ENCODE results near the gene BATF2.

BATF2 gene

GRCh38 chr11:64971421-64972233 lies 25.1 kb downstream of the BATF2 start, which contains the start of gene MAJIN:
MAJIN (minus strand) TSS chr11:64972108; CDS start chr11:64959405, 12,703 bp downstream.
- peaks cover 5% of the 10 kb centered on the region for H3K9me3 ChIP-seq (ENCODE audit: low read length)
- H3K36me3 ChIP-seq (ENCODE audit: insufficient read depth, low read length), result no peaks in the 10 kb centered on the region
- no peak within 1 kb of the TSS for H2AFZ ChIP-seq (ENCODE audit: low read depth, low read length)
- no peak within 1 kb of the TSS for H3K4me3 ChIP-seq (ENCODE audit: low read length)
- peaks cover 5% of the 10 kb centered on the region for H3K27me3 ChIP-seq (ENCODE audit: insufficient read depth, low read length)
- no peaks in the 10 kb centered on the region for H3K4me1 ChIP-seq (ENCODE audit: insufficient read depth, low read length)

- no peaks in the 10 kb centered on the region for H3K36me3 ChIP-seq (ENCODE audit: insufficient read depth, low read length)
- H3K9me3 ChIP-seq (ENCODE audit: low read length), result peaks cover 5% of the 10 kb centered on the region
- no peaks in the 10 kb centered on the region for H3K4me1 ChIP-seq (ENCODE audit: insufficient read depth, low read length)
- no peak overlapping the region for H2AFZ ChIP-seq (ENCODE audit: low read depth, low read length)
- H3K27me3 ChIP-seq (ENCODE audit: insufficient read depth, low read length), result peaks cover 5% of the 10 kb centered on the region
- no peak overlapping the region for H3K4me3 ChIP-seq (ENCODE audit: low read length)
Observed at GRCh38 chr11:64970731-64971151, 26.0 kb downstream of the BATF2 start.

GRCh38 chr11:64969209-64969608 lies 27.6 kb downstream of the BATF2 start:
- no peaks in the 10 kb centered on the region for H3K4me1 ChIP-seq (ENCODE audit: insufficient read depth, low read length)

GRCh38 chr11:64967375-64967774 lies 29.4 kb downstream of the BATF2 start:
- Histone ChIP-seq H3K36me3 (ENCODE audit: insufficient read depth, low read length) (no peaks in the 10 kb centered on the region), H3K9me3 (ENCODE audit: low read length) (peaks cover 5% of the 10 kb centered on the region), H3K4me3 (ENCODE audit: low read length) (no peak overlapping the region), H2AFZ (ENCODE audit: low read depth, low read length) (no peak overlapping the region), H3K4me1 (ENCODE audit: insufficient read depth, low read length) (no peaks in the 10 kb centered on the region), H3K27me3 (ENCODE audit: insufficient read depth, low read length) (peaks cover 2% of the 10 kb centered on the region)

More at GRCh38 chr11:64969209-64969608, 27.6 kb downstream of the BATF2 start:
- Histone ChIP-seq H2AFZ (ENCODE audit: low read depth, low read length) (no peak overlapping the region), H3K36me3 (ENCODE audit: insufficient read depth, low read length) (no peaks in the 10 kb centered on the region), H3K27me3 (ENCODE audit: insufficient read depth, low read length) (peaks cover 5% of the 10 kb centered on the region), H3K9me3 (ENCODE audit: low read length) (peaks cover 5% of the 10 kb centered on the region), H3K4me3 (ENCODE audit: low read length) (no peak overlapping the region)

GRCh38 chr11:64963072-64963631 lies 33.6 kb downstream of the BATF2 start:
- H3K9me3 ChIP-seq (ENCODE audit: low read length), result no peaks in the 10 kb centered on the region
- H2AFZ ChIP-seq (ENCODE audit: low read depth, low read length), result no peak overlapping the region
- H3K27me3 ChIP-seq (ENCODE audit: insufficient read depth, low read length), result peaks cover 5% of the 10 kb centered on the region
- no peak overlapping the region for H3K4me3 ChIP-seq (ENCODE audit: low read length)
- H3K4me1 ChIP-seq (ENCODE audit: insufficient read depth, low read length), result no peaks in the 10 kb centered on the region
- H3K36me3 ChIP-seq (ENCODE audit: insufficient read depth, low read length), result no peaks in the 10 kb centered on the region

- H3K4me1 ChIP-seq (ENCODE audit: insufficient read depth, low read length), result no peaks in the 10 kb centered on the region
- H3K36me3 ChIP-seq (ENCODE audit: insufficient read depth, low read length), result no peaks in the 10 kb centered on the region
Observed at GRCh38 chr11:64960719-64961118, 36.1 kb downstream of the BATF2 start.

GRCh38 chr11:64959498-64959897 lies 37.3 kb downstream of the BATF2 start:
- Histone ChIP-seq H3K27me3 (ENCODE audit: insufficient read depth, low read length) (peaks cover 3% of the 10 kb centered on the region), H3K36me3 (ENCODE audit: insufficient read depth, low read length) (no peaks in the 10 kb centered on the region), H3K4me3 (ENCODE audit: low read length) (no peak overlapping the region), H2AFZ (ENCODE audit: low read depth, low read length) (no peak overlapping the region), H3K9me3 (ENCODE audit: low read length) (no peaks in the 10 kb centered on the region), H3K4me1 (ENCODE audit: insufficient read depth, low read length) (no peaks in the 10 kb centered on the region)

More at GRCh38 chr11:64960719-64961118, 36.1 kb downstream of the BATF2 start:
- Histone ChIP-seq H3K27me3 (ENCODE audit: insufficient read depth, low read length) (peaks cover 3% of the 10 kb centered on the region), H3K9me3 (ENCODE audit: low read length) (no peaks in the 10 kb centered on the region), H2AFZ (ENCODE audit: low read depth, low read length) (no peak overlapping the region), H3K4me3 (ENCODE audit: low read length) (no peak overlapping the region)

- Histone ChIP-seq H3K27me3 (ENCODE audit: insufficient read depth, low read length) (peaks cover 4% of the 10 kb centered on the region), H3K36me3 (ENCODE audit: insufficient read depth, low read length) (no peaks in the 10 kb centered on the region), H3K9me3 (ENCODE audit: low read length) (no peaks in the 10 kb centered on the region), H3K4me1 (ENCODE audit: insufficient read depth, low read length) (no peaks in the 10 kb centered on the region), H2AFZ (ENCODE audit: low read depth, low read length) (no peak overlapping the region), H3K4me3 (ENCODE audit: low read length) (no peak overlapping the region)
Observed at GRCh38 chr11:64954201-64954600, 42.6 kb downstream of the BATF2 start.

- Histone ChIP-seq H3K4me1 (ENCODE audit: insufficient read depth, low read length) (no peaks in the 10 kb centered on the region), H3K27me3 (ENCODE audit: insufficient read depth, low read length) (peaks cover 7% of the 10 kb centered on the region)
Observed at GRCh38 chr11:64951529-64951928, 45.2 kb downstream of the BATF2 start.

GRCh38 chr11:64947208-64947814 lies 49.5 kb downstream of the BATF2 start:
- Histone ChIP-seq H3K9me3 (ENCODE audit: low read length) (no peaks in the 10 kb centered on the region), H3K27me3 (ENCODE audit: insufficient read depth, low read length) (peaks cover 16% of the 10 kb centered on the region), H3K36me3 (ENCODE audit: insufficient read depth, low read length) (no peaks in the 10 kb centered on the region), H3K4me3 (ENCODE audit: low read length) (no peak overlapping the region), H2AFZ (ENCODE audit: low read depth, low read length) (no peak overlapping the region), H3K4me1 (ENCODE audit: insufficient read depth, low read length) (no peaks in the 10 kb centered on the region)

More at GRCh38 chr11:64951529-64951928, 45.2 kb downstream of the BATF2 start:
- no peak overlapping the region for H3K4me3 ChIP-seq (ENCODE audit: low read length)
- no peaks in the 10 kb centered on the region for H3K9me3 ChIP-seq (ENCODE audit: low read length)
- H2AFZ ChIP-seq (ENCODE audit: low read depth, low read length), result no peak overlapping the region
- no peaks in the 10 kb centered on the region for H3K36me3 ChIP-seq (ENCODE audit: insufficient read depth, low read length)
